Panc1 (cell line): ENCODE data around the gene NDST1. TPM values are rescaled to one million over a fixed set of nuclear protein-coding genes. Genes with fewer than 3 reads are reported as not detected.

Experiments used
- ATAC-seq: fragments of 200-7000 bp; cut with Tn5 transposase; 2 replicates; pipeline ENCODE4 v1.9.1; 2020; ENCODE audit warnings: mild to moderate bottlenecking, moderate library complexity
- BruUV-seq: library from RNA; stranded (reverse); fragments of 400-500 nt; replicated peaks from 2 replicates; lab custom pipeline; 2021; lab: Mats Ljungman, UMichigan
- CTCF ChIA-PET: fragments of 300-600 bp; sonication (Branson Sonifier 250); formaldehyde crosslinking; loops from one replicate; lab custom pipeline; 2022; ENCODE audit warnings: antibody characterized with exemption; lab: Charles Lee
- POLR2A ChIA-PET: fragments of 300-600 bp; sonication (Branson Sonifier 250); formaldehyde crosslinking; loops from one replicate; lab custom pipeline; 2022; ENCODE audit warnings: antibody characterized with exemption; lab: Charles Lee
- DNase-seq: peaks from one replicate; pipeline ENCODE4 v3.0.0-alpha.2; 2010; ENCODE audit warnings: low read depth, low spot score
- H3K27ac ChIP-seq: 2 replicates; pipeline ENCODE4 v1.5.1; 2011; ENCODE audit warnings: mild to moderate bottlenecking, low read length, inconsistent platforms
- H3K27me3 ChIP-seq: fragments of 200-500 bp; sonication (Bioruptor generic); 2 replicates; pipeline ENCODE4 v1.6.0; 2014; ENCODE audit warnings: low read length, inconsistent platforms; ENCODE audit not compliant: control insufficient read depth, insufficient read depth
- H3K36me3 ChIP-seq: fragments of 200-500 bp; sonication (Bioruptor generic); 2 replicates; pipeline ENCODE4 v1.5.1; 2014; ENCODE audit warnings: inconsistent platforms, mild to moderate bottlenecking, low read length, moderate library complexity; ENCODE audit not compliant: control insufficient read depth, insufficient read depth
- H3K4me1 ChIP-seq: 2 replicates; pipeline ENCODE4 v1.5.1; 2011; ENCODE audit warnings: inconsistent platforms, mild to moderate bottlenecking, low read length, moderate library complexity; ENCODE audit not compliant: control insufficient read depth, insufficient read depth
- H3K4me3 ChIP-seq, 2 experiments: 2 replicates each; pipeline ENCODE4 v1.5.1; 2011 to 2012; ENCODE audit warnings: low read depth in 2 of 2, low read length in 2 of 2, mild to moderate bottlenecking in 2 of 2, inconsistent platforms in 1 of 2, moderate library complexity in 1 of 2
- H3K9me3 ChIP-seq: fragments of 200-500 bp; sonication (Bioruptor generic); 2 replicates; pipeline ENCODE4 v1.5.1; 2014; ENCODE audit warnings: low read depth, mild to moderate bottlenecking, inconsistent platforms, low read length, moderate library complexity; ENCODE audit not compliant: control insufficient read depth, insufficient read depth
- CTCF ChIP-seq: fragments of 450-650 bp; IDR thresholded peaks from 2 replicates; pipeline ENCODE4 v1.5.1; 2017; ENCODE audit warnings: mild to moderate bottlenecking
- POLR2AphosphoS5 ChIP-seq: IDR thresholded peaks from 2 replicates; pipeline ENCODE4 v1.6.1; 2012; ENCODE audit warnings: mild to moderate bottlenecking, low read depth, low read length, moderate library complexity
- REST ChIP-seq, 2 experiments: IDR thresholded peaks; 2 replicates each; pipeline ENCODE4 v1.6.1; 2011 to 2012; ENCODE audit warnings: low read depth in 2 of 2, control low read depth in 1 of 2, low read length in 1 of 2, mild to moderate bottlenecking in 1 of 2, moderate library complexity in 1 of 2; ENCODE audit not compliant: insufficient read depth in 1 of 2
- SIN3A ChIP-seq: IDR thresholded peaks from 2 replicates; pipeline ENCODE4 v1.6.1; 2012; ENCODE audit warnings: low read depth, mild to moderate bottlenecking, low read length, moderate library complexity, borderline replicate concordance; ENCODE audit not compliant: insufficient read depth
- TCF7L2 ChIP-seq: IDR thresholded peaks from 2 replicates; pipeline ENCODE4 v1.6.1; 2011; ENCODE audit warnings: mild to moderate bottlenecking, low read depth, low read length, inconsistent platforms
- in situ Hi-C: cut with HindIII; loops from 2 replicates; pipeline ENCODE4 v1.10.0; 2016; ENCODE audit warnings: low sequenced_read_pairs, low pct_unique_long_range_greater_than_20kb
- intact Hi-C: fragments of 100-400 bp; cut with micrococcal nuclease; formaldehyde crosslinking; loops from one replicate; pipeline ENCODE4 v1.10.0; 2022; ENCODE audit not compliant: unreplicated experiment
- total RNA-seq: library from RNA; stranded (reverse); gene quantifications from one replicate; pipeline ENCODE4 v1.2.1, GENCODE V29; 2021; ENCODE audit not compliant: unreplicated experiment

The NDST1 gene
- total RNA-seq, 1 experiment from 2014 or later = 142 TPM

- H3K4me3 ChIP-seq = no peak overlapping the region
- in situ Hi-C loops (no loop called here), intact Hi-C loops (no loop called here)
- peak overlapping the region; percentile 95 for H3K27ac ChIP-seq
- BruUV-seq = no TSS peak
- ATAC-seq = no peak
- DNase-seq = no peak
- H3K36me3 ChIP-seq = no peaks in the 10 kb centered on the region
- ChIA-PET CTCF (interaction anchor here (0.6 to 1.2 kb wide), 2 partner anchors 14 to 21 kb away, joined by 4 to 14 read pairs; no protein-coding TSS in a partner anchor), POLR2A (interaction anchor here (1.3 kb wide), 1 partner anchor 9 kb away, joined by 3 read pairs; no protein-coding TSS in a partner anchor)
- H3K4me1 ChIP-seq = peaks cover 74% of the 10 kb centered on the region
- TF ChIP-seq CTCF = no peak
- no peak for TF ChIP-seq REST (IDR thresholded peaks at IDR 0.05; ENCODE audit: insufficient read depth in 1 of 2, low read depth in 2 of 2, low read length in 1 of 2)
- no peak for TF ChIP-seq TCF7L2
- TF ChIP-seq SIN3A = no peak
- TF ChIP-seq POLR2AphosphoS5 = no peak
- no peaks in the 10 kb centered on the region for H3K9me3 ChIP-seq
- no peaks in the 10 kb centered on the region for H3K27me3 ChIP-seq
These were observed 16.1 kb upstream of the NDST1 start for GRCh38 chr5:150491876-150492275.

- peak overlapping the region; percentile 95 for H3K27ac ChIP-seq
- ATAC-seq (peak; percentile 49), DNase-seq (no peak)
- ChIA-PET POLR2A (interaction anchor here (1.3 kb wide), 1 partner anchor 9 kb away, joined by 3 read pairs; no protein-coding TSS in a partner anchor), CTCF (interaction anchor here (1.2 kb wide), 1 partner anchor 21 kb away, joined by 14 read pairs; no protein-coding TSS in a partner anchor)
- no TSS peak for BruUV-seq
- no peak overlapping the region for H3K4me3 ChIP-seq
- H3K36me3 ChIP-seq = no peaks in the 10 kb centered on the region
- TF ChIP-seq CTCF (no peak), POLR2AphosphoS5 (no peak), TCF7L2 (no peak), SIN3A (no peak), REST (IDR thresholded peaks at IDR 0.05; ENCODE audit: insufficient read depth in 1 of 2, low read depth in 2 of 2, low read length in 1 of 2) (no peak)
- H3K9me3 ChIP-seq = no peaks in the 10 kb centered on the region
- in situ Hi-C loops (no loop called here), intact Hi-C loops (no loop called here)
- H3K4me1 ChIP-seq = peaks cover 75% of the 10 kb centered on the region
- H3K27me3 ChIP-seq = no peaks in the 10 kb centered on the region
These were observed 15.3 kb upstream of the NDST1 start for GRCh38 chr5:150492621-150493020.
